Breast epithelium (tissue), 3 donors: ENCODE measurements around the gene CACNA2D2.

Experiments
- POLR2A ChIP-seq: fragments of 450-650 bp; IDR thresholded peaks from one replicate; pipeline ENCODE4 v1.6.1; 2016; ENCODE audit warnings: antibody characterized with exemption, mild to moderate bottlenecking, moderate library complexity
- POLR2AphosphoS5 ChIP-seq, 3 donors: sonication (generic); formaldehyde crosslinking; IDR thresholded peaks; one replicate each; pipeline ENCODE4 v1.6.1; 2017; ENCODE audit warnings: antibody characterized with exemption in 3 of 3
- TF ChIP-seq, protein P1 (sequence below), 3 donors: fragments of 450-650 bp; IDR thresholded peaks; one replicate each; pipeline ENCODE4 v1.5.1; 2016 to 2017; ENCODE audit warnings: antibody characterized with exemption in 3 of 3, mild to moderate bottlenecking in 3 of 3, moderate library complexity in 3 of 3

GRCh38 chr3:50372349-50372748, 131.1 kb downstream of the CACNA2D2 start:
- TF ChIP-seq, protein P1, sequence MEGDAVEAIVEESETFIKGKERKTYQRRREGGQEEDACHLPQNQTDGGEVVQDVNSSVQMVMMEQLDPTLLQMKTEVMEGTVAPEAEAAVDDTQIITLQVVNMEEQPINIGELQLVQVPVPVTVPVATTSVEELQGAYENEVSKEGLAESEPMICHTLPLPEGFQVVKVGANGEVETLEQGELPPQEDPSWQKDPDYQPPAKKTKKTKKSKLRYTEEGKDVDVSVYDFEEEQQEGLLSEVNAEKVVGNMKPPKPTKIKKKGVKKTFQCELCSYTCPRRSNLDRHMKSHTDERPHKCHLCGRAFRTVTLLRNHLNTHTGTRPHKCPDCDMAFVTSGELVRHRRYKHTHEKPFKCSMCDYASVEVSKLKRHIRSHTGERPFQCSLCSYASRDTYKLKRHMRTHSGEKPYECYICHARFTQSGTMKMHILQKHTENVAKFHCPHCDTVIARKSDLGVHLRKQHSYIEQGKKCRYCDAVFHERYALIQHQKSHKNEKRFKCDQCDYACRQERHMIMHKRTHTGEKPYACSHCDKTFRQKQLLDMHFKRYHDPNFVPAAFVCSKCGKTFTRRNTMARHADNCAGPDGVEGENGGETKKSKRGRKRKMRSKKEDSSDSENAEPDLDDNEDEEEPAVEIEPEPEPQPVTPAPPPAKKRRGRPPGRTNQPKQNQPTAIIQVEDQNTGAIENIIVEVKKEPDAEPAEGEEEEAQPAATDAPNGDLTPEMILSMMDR (IDR thresholded peaks at IDR 0.05): no peak
- TF ChIP-seq POLR2A (no peak), POLR2AphosphoS5 (IDR thresholded peaks at IDR 0.05) (no peak)
